NT2/D1 (cell line): ENCODE results near the gene AGAP9.

Experiments
- YY1 ChIP-seq: IDR thresholded peaks from 2 replicates; pipeline ENCODE4 v1.6.1; 2011; ENCODE audit not compliant: insufficient read length, insufficient read depth
- ZNF274 ChIP-seq: IDR thresholded peaks from 2 replicates; pipeline ENCODE4 v1.6.1; 2011; ENCODE audit warnings: mild to moderate bottlenecking, low read depth, low read length

GRCh38 chr10:47453141-47454007 lies 70.1 kb downstream of the AGAP9 start:
- TF ChIP-seq YY1 (no peak), ZNF274 (no peak)
